DLD1 (cell line): Measurements from ENCODE around the gene COL4A1.
"Not testable (repeated sequence)": the region's sequence is repeated elsewhere in the genome, so short reads cannot be mapped to it uniquely, and the experiment has no call there.

Experiments used
- in situ Hi-C: cut with HindIII; loops from 2 replicates; pipeline ENCODE4 v1.10.0; 2017; ENCODE audit warnings: low sequenced_read_pairs

The COL4A1 gene

GRCh38 chr13:110125613-110126272, 181.2 kb downstream of the COL4A1 start:
- in situ Hi-C loops: no loop called here

- in situ Hi-C loops: no loop called here
These were observed 181.8 kb downstream of the COL4A1 start for GRCh38 chr13:110125157-110125556.

- in situ Hi-C loops: no loop called here
These were observed 182.6 kb downstream of the COL4A1 start for GRCh38 chr13:110124201-110124940.

GRCh38 chr13:110123041-110123809, 183.7 kb downstream of the COL4A1 start:
- in situ Hi-C loops: no loop called here

- in situ Hi-C loops: no loop called here
These were observed 185.4 kb downstream of the COL4A1 start for GRCh38 chr13:110121422-110122083.

- in situ Hi-C loops: no loop called here
These were observed 186.7 kb downstream of the COL4A1 start for GRCh38 chr13:110119935-110120905.

GRCh38 chr13:110118106-110118505, 188.9 kb downstream of the COL4A1 start:
- in situ Hi-C loops: no loop called here

GRCh38 chr13:110116072-110116487, 190.9 kb downstream of the COL4A1 start:
- in situ Hi-C loops: no loop called here

- in situ Hi-C loops: no loop called here
These were observed 191.4 kb downstream of the COL4A1 start for GRCh38 chr13:110115591-110115990.

GRCh38 chr13:110114316-110114715, 192.6 kb downstream of the COL4A1 start:
- in situ Hi-C loops: no loop called here

GRCh38 chr13:110113284-110113764, 193.6 kb downstream of the COL4A1 start:
- in situ Hi-C loops: no loop called here

GRCh38 chr13:110112379-110112778, 194.6 kb downstream of the COL4A1 start:
- in situ Hi-C loops: not testable (repeated sequence)

GRCh38 chr13:110110783-110111182, 196.2 kb downstream of the COL4A1 start:
- in situ Hi-C loops: no loop called here

GRCh38 chr13:110109910-110110309, 197.0 kb downstream of the COL4A1 start:
- in situ Hi-C loops: no loop called here

- in situ Hi-C loops: no loop called here
These were observed 197.7 kb downstream of the COL4A1 start for GRCh38 chr13:110109140-110109783.

- in situ Hi-C loops: no loop called here
These were observed 198.4 kb downstream of the COL4A1 start for GRCh38 chr13:110108348-110109139.

- in situ Hi-C loops: no loop called here
These were observed 199.2 kb downstream of the COL4A1 start for GRCh38 chr13:110107568-110108347.

GRCh38 chr13:110106726-110107125, 200.2 kb downstream of the COL4A1 start:
- in situ Hi-C loops: no loop called here
